IMR-90 (cell line): Measurements from ENCODE around the gene OR1S1. TPM values are rescaled to one million over a fixed set of nuclear protein-coding genes. Genes with fewer than 3 reads are reported as not detected.

Experiments used
- ATAC-seq: fragments of 200-7000 bp; cut with Tn5 transposase; 2 replicates; pipeline ENCODE4 v1.9.1; 2020; ENCODE audit warnings: low read depth, mild to moderate bottlenecking, moderate library complexity
- BruUV-seq: library from RNA; stranded (reverse); fragments of 400-500 nt; replicated peaks from 2 replicates; lab custom pipeline; 2021; lab: Mats Ljungman, UMichigan
- CTCF ChIA-PET: fragments of 300-600 bp; formaldehyde crosslinking; extraction: SDS; loops from one replicate; lab custom pipeline; 2021; ENCODE audit warnings: antibody characterized with exemption; lab: Yijun Ruan, JAX
- POLR2A ChIA-PET: fragments of 300-600 bp; sonication (Branson Sonifier 250); formaldehyde crosslinking; loops from one replicate; lab custom pipeline; 2022; ENCODE audit warnings: antibody characterized with exemption; ENCODE audit not compliant: unreplicated experiment; lab: Charles Lee
- DNase-seq: peaks from one replicate; pipeline ENCODE4 v3.0.0; 2013
- H2AFZ ChIP-seq: replicated peaks from 2 replicates; pipeline ENCODE3; 2013; ENCODE audit warnings: low read length, mild to moderate bottlenecking; ENCODE audit not compliant: poor library complexity
- H2AK5ac ChIP-seq: 2 replicates; pipeline ENCODE4 v1.6.1; 2013; ENCODE audit warnings: low read depth, low read length, inconsistent platforms
- H2AK9ac ChIP-seq: replicated peaks from 2 replicates; pipeline ENCODE3; 2013; ENCODE audit warnings: mild to moderate bottlenecking, low read depth, low read length, moderate library complexity; ENCODE audit not compliant: poor library complexity
- H2BK120ac ChIP-seq: 2 replicates; pipeline ENCODE4 v1.6.1; 2013; ENCODE audit warnings: low read depth, low read length, inconsistent platforms
- H2BK15ac ChIP-seq: 3 replicates; pipeline ENCODE4 v1.6.1; 2013; ENCODE audit warnings: low read depth, low read length, inconsistent platforms
- H2BK20ac ChIP-seq: 2 replicates; pipeline ENCODE4 v1.6.1; 2013; ENCODE audit warnings: low read depth, mild to moderate bottlenecking, inconsistent platforms, low read length, moderate library complexity
- H2BK5ac ChIP-seq: 2 replicates; pipeline ENCODE4 v1.6.1; 2013; ENCODE audit warnings: mild to moderate bottlenecking, low read depth, low read length, inconsistent platforms; ENCODE audit not compliant: poor library complexity, severe bottlenecking
- H3K14ac ChIP-seq: replicated peaks from 2 replicates; pipeline ENCODE4 v1.6.1; 2013; ENCODE audit warnings: low read depth, low read length, inconsistent platforms
- H3K18ac ChIP-seq: 2 replicates; pipeline ENCODE4 v1.6.1; 2013; ENCODE audit warnings: low read depth, low read length, control low read depth
- H3K23ac ChIP-seq: 2 replicates; pipeline ENCODE4 v1.6.1; 2013; ENCODE audit warnings: low read depth, low read length, inconsistent platforms
- H3K27ac ChIP-seq: 2 replicates; pipeline ENCODE4 v1.5.1; 2013; ENCODE audit warnings: mild to moderate bottlenecking, control low read depth, low read length; ENCODE audit not compliant: insufficient read depth
- H3K27me3 ChIP-seq: 2 replicates; pipeline ENCODE4 v1.6.1; 2013; ENCODE audit warnings: low read length; ENCODE audit not compliant: control insufficient read depth, insufficient read depth
- H3K36me3 ChIP-seq: 2 replicates; pipeline ENCODE4 v1.6.1; 2013; ENCODE audit warnings: low read length, mixed read lengths; ENCODE audit not compliant: control insufficient read depth, insufficient read depth
- H3K4ac ChIP-seq: 2 replicates; pipeline ENCODE4 v1.6.1; 2013; ENCODE audit warnings: low read depth, low read length, inconsistent platforms
- H3K4me1 ChIP-seq: 2 replicates; pipeline ENCODE4 v1.6.1; 2013; ENCODE audit warnings: low read length, mixed read lengths; ENCODE audit not compliant: control insufficient read depth, insufficient read depth
- H3K4me2 ChIP-seq: 2 replicates; pipeline ENCODE4 v1.6.1; 2013; ENCODE audit warnings: low read depth, mild to moderate bottlenecking, control low read depth, low read length, moderate library complexity
- H3K4me3 ChIP-seq: 2 replicates; pipeline ENCODE4 v1.5.1; 2013; ENCODE audit warnings: low read depth, mild to moderate bottlenecking, control low read depth, low read length, moderate library complexity; ENCODE audit not compliant: insufficient read depth
- H3K56ac ChIP-seq: 2 replicates; pipeline ENCODE4 v1.6.1; 2013; ENCODE audit warnings: low read length, inconsistent platforms; ENCODE audit not compliant: insufficient read depth; ENCODE audit errors: extremely low read depth
- H3K79me1 ChIP-seq, 2 experiments: 2 replicates each; pipeline ENCODE4 v1.6.1; 2013; ENCODE audit warnings: low read length in 2 of 2, inconsistent platforms in 1 of 2, low read depth in 1 of 2
- H3K9ac ChIP-seq: 2 replicates; pipeline ENCODE4 v1.6.1; 2013; ENCODE audit warnings: low read depth, low read length, control low read depth
- H3K9me1 ChIP-seq: 2 replicates; pipeline ENCODE4 v1.6.1; 2013; ENCODE audit warnings: low read length, inconsistent platforms; ENCODE audit not compliant: insufficient read depth
- H3K9me3 ChIP-seq: 2 replicates; pipeline ENCODE4 v1.6.1; 2013; ENCODE audit warnings: low read length; ENCODE audit not compliant: control insufficient read depth, insufficient read depth
- H4K20me1 ChIP-seq: 2 replicates; pipeline ENCODE4 v1.6.1; 2013; ENCODE audit warnings: low read length, inconsistent platforms; ENCODE audit not compliant: insufficient read depth
- H4K5ac ChIP-seq: 2 replicates; pipeline ENCODE4 v1.6.1; 2013; ENCODE audit warnings: mild to moderate bottlenecking, low read depth, low read length, control low read depth
- H4K8ac ChIP-seq, 2 experiments: 2 replicates each; pipeline ENCODE4 v1.6.1; 2013; ENCODE audit warnings: low read depth in 2 of 2, low read length in 2 of 2, control low read depth in 1 of 2, inconsistent platforms in 1 of 2
- H4K91ac ChIP-seq: 2 replicates; pipeline ENCODE4 v1.6.1; 2013; ENCODE audit warnings: low read depth, low read length, inconsistent platforms; ENCODE audit not compliant: insufficient read depth
- BHLHE40 ChIP-seq: fragments of 150-350 bp; IDR thresholded peaks from 2 replicates; pipeline ENCODE4 v1.6.1; 2016; ENCODE audit warnings: mild to moderate bottlenecking, low read depth, low read length
- CEBPB ChIP-seq: IDR thresholded peaks from 2 replicates; pipeline ENCODE4 v1.6.1; 2012; ENCODE audit warnings: low read depth, low read length, improper control_type of control experiment
- CHD1 ChIP-seq: IDR thresholded peaks from 2 replicates; pipeline ENCODE4 v1.6.1; 2012; ENCODE audit warnings: low read depth, low read length, improper control_type of control experiment
- FOS ChIP-seq: fragments of 150-350 bp; IDR thresholded peaks from 2 replicates; pipeline ENCODE4 v1.6.1; 2016; ENCODE audit warnings: low read depth, low read length
- MAFK ChIP-seq: IDR thresholded peaks from 2 replicates; pipeline ENCODE4 v1.6.1; 2012; ENCODE audit warnings: low read depth, low read length, improper control_type of control experiment
- MAZ ChIP-seq: IDR thresholded peaks from 2 replicates; pipeline ENCODE4 v1.6.1; 2012; ENCODE audit warnings: low read depth, mild to moderate bottlenecking, low read length, improper control_type of control experiment, moderate library complexity, borderline replicate concordance
- MXI1 ChIP-seq: IDR thresholded peaks from 2 replicates; pipeline ENCODE4 v1.6.1; 2012; ENCODE audit warnings: low read depth, mild to moderate bottlenecking, low read length, moderate library complexity, borderline replicate concordance
- NFE2L2 ChIP-seq: fragments of 150-350 bp; IDR thresholded peaks from 2 replicates; pipeline ENCODE4 v1.6.1; 2016; ENCODE audit warnings: low read depth, mild to moderate bottlenecking, low read length
- POLR2A ChIP-seq: IDR thresholded peaks from 2 replicates; pipeline ENCODE4 v1.6.1; 2012; ENCODE audit warnings: mild to moderate bottlenecking, low read depth, low read length
- RAD21 ChIP-seq: IDR thresholded peaks from 2 replicates; pipeline ENCODE4 v1.6.1; 2012; ENCODE audit warnings: low read length, improper control_type of control experiment
- RCOR1 ChIP-seq: IDR thresholded peaks from 2 replicates; pipeline ENCODE4 v1.6.1; 2012; ENCODE audit warnings: mild to moderate bottlenecking, low read length, improper control_type of control experiment; ENCODE audit not compliant: insufficient replicate concordance
- RFX5 ChIP-seq: IDR thresholded peaks from 2 replicates; pipeline ENCODE4 v1.8.0; 2012; ENCODE audit warnings: low read depth, mild to moderate bottlenecking, low read length, moderate library complexity
- SMC3 ChIP-seq: fragments of 150-350 bp; IDR thresholded peaks from 2 replicates; pipeline ENCODE4 v1.6.1; 2016; ENCODE audit warnings: low read depth, mild to moderate bottlenecking, antibody characterized with exemption, low read length, moderate library complexity
- WGBS, 2 experiments: methylation state at CpG; one replicate each; pipeline versions ENCODE4 v1.1.5 to v1.1.7; 2013; ENCODE audit warnings: missing lambda C conversion rate in 2 of 2; ENCODE audit not compliant: insufficient read length in 1 of 2; ENCODE audit errors: extremely low coverage in 2 of 2; 5-methylcytosine and 5-hydroxymethylcytosine counted together
- dilution Hi-C: fragments of 300-500 bp; cut with HindIII; formaldehyde crosslinking; loops from one replicate; pipeline ENCODE4 v1.14.3; 2018; ENCODE audit warnings: low sequenced_read_pairs; ENCODE audit not compliant: unreplicated experiment
- in situ Hi-C: fragments of 300-500 bp; cut with MboI; formaldehyde crosslinking; loops from 3 replicates; pipeline ENCODE4 v1.14.3; 2019; ENCODE audit warnings: low sequenced_read_pairs, inconsistent platforms, mixed read lengths
- intact Hi-C: fragments of 100-400 bp; cut with micrococcal nuclease; formaldehyde crosslinking; loops from 2 replicates; pipeline ENCODE4 v1.10.0; 2022
- polyA plus RNA-seq, 3 experiments: library from polyadenylated mRNA; depleted of rRNA; stranded (reverse); fragments of >200 nt; gene quantifications; 2 replicates each; pipeline ENCODE4 v1.2.3, GENCODE V29; 2012; ENCODE audit warnings: low replicate concordance in 1 of 3
- total RNA-seq: library from RNA; depleted of rRNA; stranded (reverse); fragments of >200 nt; gene quantifications from 2 replicates; pipeline ENCODE4 v1.2.3, GENCODE V29; 2012
- TF ChIP-seq, protein P1 (sequence below): conservative IDR thresholded peaks from 2 replicates; pipeline ENCODE4 v1.5.1; 2012; ENCODE audit warnings: mild to moderate bottlenecking, low read depth, low read length, improper control_type of control experiment
- TF ChIP-seq, protein P2 (sequence below): fragments of 150-350 bp; IDR thresholded peaks from 2 replicates; pipeline ENCODE4 v1.6.1; 2017; ENCODE audit warnings: mild to moderate bottlenecking, antibody characterized with exemption, low read length, low read depth
- TF ChIP-seq, protein P3 (sequence below): fragments of 150-350 bp; IDR thresholded peaks from 2 replicates; pipeline ENCODE4 v1.6.1; 2016; ENCODE audit warnings: low read depth, mild to moderate bottlenecking, low read length, moderate library complexity, borderline replicate concordance

OR1S1 gene
- total and polyA plus RNA-seq, 2 of the 4 experiments (the other 2 are of a cell fraction) = not detected

GRCh38 chr11:58179648-58180047 lies 32.9 kb upstream of the OR1S1 start:
- H2BK15ac ChIP-seq = no peak overlapping the region
- no peak overlapping the region for H2BK120ac ChIP-seq
- no peaks in the 10 kb centered on the region for H3K9me1 ChIP-seq
- no peak overlapping the region for H4K5ac ChIP-seq
- H3K4me2 ChIP-seq = no peak overlapping the region
- no peak for TF ChIP-seq RCOR1
- no peak for TF ChIP-seq MAFK
- TF ChIP-seq FOS = no peak
- no peak for TF ChIP-seq CHD1
- TF ChIP-seq POLR2A = no peak
- TF ChIP-seq NFE2L2 = no peak
- TF ChIP-seq MAZ = no peak
- TF ChIP-seq MXI1 = no peak
- TF ChIP-seq, protein P1, sequence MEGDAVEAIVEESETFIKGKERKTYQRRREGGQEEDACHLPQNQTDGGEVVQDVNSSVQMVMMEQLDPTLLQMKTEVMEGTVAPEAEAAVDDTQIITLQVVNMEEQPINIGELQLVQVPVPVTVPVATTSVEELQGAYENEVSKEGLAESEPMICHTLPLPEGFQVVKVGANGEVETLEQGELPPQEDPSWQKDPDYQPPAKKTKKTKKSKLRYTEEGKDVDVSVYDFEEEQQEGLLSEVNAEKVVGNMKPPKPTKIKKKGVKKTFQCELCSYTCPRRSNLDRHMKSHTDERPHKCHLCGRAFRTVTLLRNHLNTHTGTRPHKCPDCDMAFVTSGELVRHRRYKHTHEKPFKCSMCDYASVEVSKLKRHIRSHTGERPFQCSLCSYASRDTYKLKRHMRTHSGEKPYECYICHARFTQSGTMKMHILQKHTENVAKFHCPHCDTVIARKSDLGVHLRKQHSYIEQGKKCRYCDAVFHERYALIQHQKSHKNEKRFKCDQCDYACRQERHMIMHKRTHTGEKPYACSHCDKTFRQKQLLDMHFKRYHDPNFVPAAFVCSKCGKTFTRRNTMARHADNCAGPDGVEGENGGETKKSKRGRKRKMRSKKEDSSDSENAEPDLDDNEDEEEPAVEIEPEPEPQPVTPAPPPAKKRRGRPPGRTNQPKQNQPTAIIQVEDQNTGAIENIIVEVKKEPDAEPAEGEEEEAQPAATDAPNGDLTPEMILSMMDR = no peak
- TF ChIP-seq RAD21 = no peak
- no peak for TF ChIP-seq BHLHE40
- TF ChIP-seq CEBPB = no peak
- TF ChIP-seq RFX5 = no peak
- TF ChIP-seq, protein P2, sequence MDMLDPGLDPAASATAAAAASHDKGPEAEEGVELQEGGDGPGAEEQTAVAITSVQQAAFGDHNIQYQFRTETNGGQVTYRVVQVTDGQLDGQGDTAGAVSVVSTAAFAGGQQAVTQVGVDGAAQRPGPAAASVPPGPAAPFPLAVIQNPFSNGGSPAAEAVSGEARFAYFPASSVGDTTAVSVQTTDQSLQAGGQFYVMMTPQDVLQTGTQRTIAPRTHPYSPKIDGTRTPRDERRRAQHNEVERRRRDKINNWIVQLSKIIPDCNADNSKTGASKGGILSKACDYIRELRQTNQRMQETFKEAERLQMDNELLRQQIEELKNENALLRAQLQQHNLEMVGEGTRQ = no peak
- TF ChIP-seq SMC3 = no peak
- TF ChIP-seq, protein P3, sequence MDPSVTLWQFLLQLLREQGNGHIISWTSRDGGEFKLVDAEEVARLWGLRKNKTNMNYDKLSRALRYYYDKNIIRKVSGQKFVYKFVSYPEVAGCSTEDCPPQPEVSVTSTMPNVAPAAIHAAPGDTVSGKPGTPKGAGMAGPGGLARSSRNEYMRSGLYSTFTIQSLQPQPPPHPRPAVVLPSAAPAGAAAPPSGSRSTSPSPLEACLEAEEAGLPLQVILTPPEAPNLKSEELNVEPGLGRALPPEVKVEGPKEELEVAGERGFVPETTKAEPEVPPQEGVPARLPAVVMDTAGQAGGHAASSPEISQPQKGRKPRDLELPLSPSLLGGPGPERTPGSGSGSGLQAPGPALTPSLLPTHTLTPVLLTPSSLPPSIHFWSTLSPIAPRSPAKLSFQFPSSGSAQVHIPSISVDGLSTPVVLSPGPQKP = no peak
- no peak overlapping the region for H2AK5ac ChIP-seq
- H2BK20ac ChIP-seq = no peak overlapping the region
- in situ Hi-C loops = no loop called here
- H3K18ac ChIP-seq = no peak overlapping the region
- no peak overlapping the region for H3K4me3 ChIP-seq
- H3K27me3 ChIP-seq = peaks cover 6% of the 10 kb centered on the region
- POLR2A ChIA-PET = no interaction called here
- no peak overlapping the region for H4K8ac ChIP-seq
- CTCF ChIA-PET = no interaction called here
- dilution Hi-C loops = no loop called here
- no peak overlapping the region for H3K56ac ChIP-seq
- no peak overlapping the region for H2AFZ ChIP-seq
- no peak for ATAC-seq
- no peaks in the 10 kb centered on the region for H3K36me3 ChIP-seq
- H4K20me1 ChIP-seq = no peaks in the 10 kb centered on the region
- no peak overlapping the region for H2BK5ac ChIP-seq
- H3K79me1 ChIP-seq = no peaks in the 10 kb centered on the region
- H3K27ac ChIP-seq = no peak overlapping the region
- no peaks in the 10 kb centered on the region for H3K9me3 ChIP-seq
- BruUV-seq = no TSS peak
- intact Hi-C loops = no loop called here
- H3K4me1 ChIP-seq = no peaks in the 10 kb centered on the region
- 60% methylated on average over 1 of the region's 7 CpGs; no CpG with 5 or more reads in 1 of the 2 experiments for WGBS, 2 experiments
- H2AK9ac ChIP-seq = no peak overlapping the region
- no peak overlapping the region for H3K4ac ChIP-seq
- no peak overlapping the region for H3K23ac ChIP-seq
- H4K91ac ChIP-seq = no peak overlapping the region
- no peak for DNase-seq
- H3K9ac ChIP-seq = no peak overlapping the region
- H3K14ac ChIP-seq = no peak overlapping the region
